Measurements from ENCODE around the gene SP140L.

GRCh38 chr2:230394301-230394700 is 67.3 kb downstream of the SP140L start:
- TF ChIP-seq CTCF (IDR thresholded peaks at IDR 0.05) (no peak), EP300 (IDR thresholded peaks at IDR 0.05) (no peak), POLR2A (IDR thresholded peaks at IDR 0.05) (no peak)

All from ovary (tissue), 3 donors.